ENCODE measurements around the gene HMGN2. TPM values are rescaled to one million over a fixed set of nuclear protein-coding genes. Genes with fewer than 3 reads are reported as not detected.

Gene HMGN2
- total and polyA plus RNA-seq, 2 donors (not counting 1 experiment from before 2014, with no cell fraction given), result 326 to 457 TPM

GRCh38 chr1:26468911-26469310 is 3.3 kb upstream of the HMGN2 start:
- Histone ChIP-seq H3K79me2 (ENCODE audit: control insufficient read depth, insufficient read depth, low read length) (peaks cover 10% of the 10 kb centered on the region), H3K27ac (ENCODE audit: low read length in 2 of 2) (no peak overlapping the region), H3K4me1 (ENCODE audit: control insufficient read depth in 2 of 2, insufficient read depth in 2 of 2, low read length in 2 of 2) (peaks cover 26 to 30% of the 10 kb centered on the region in 2 donors), H3K4me2 (replicated peaks; ENCODE audit: low read depth, low read length, poor library complexity, severe bottlenecking) (no peak overlapping the region), H3K9me3 (ENCODE audit: control extremely low read depth in 1 of 3, control insufficient read depth in 2 of 3, insufficient read depth in 1 of 3, low read length in 2 of 3) (no peaks in the 10 kb centered on the region), H3K4me3 (ENCODE audit: control extremely low read depth in 1 of 5, extremely low read depth in 1 of 5, insufficient read depth in 1 of 5, low read depth in 2 of 5, low read length in 4 of 5) (no peak overlapping the region), H3K36me3 (replicated peaks in 1 of 2; ENCODE audit: control extremely low read depth in 1 of 2, control insufficient read depth in 1 of 2, extremely low read depth in 1 of 2, insufficient read depth in 2 of 2, low read length in 1 of 2) (peaks cover 1 to 45% of the 10 kb centered on the region in 2 experiments), H3K27me3 (replicated peaks in 1 of 4; ENCODE audit: control extremely low read depth in 1 of 4, control insufficient read depth in 3 of 4, insufficient read depth in 4 of 4, low read length in 3 of 4) (no peaks in the 10 kb centered on the region), H4K20me1 (ENCODE audit: control insufficient read depth, insufficient read depth, low read length, poor library complexity, severe bottlenecking) (peaks cover 41% of the 10 kb centered on the region), H3K9ac (ENCODE audit: low read length) (no peak overlapping the region), H2AFZ (ENCODE audit: insufficient read depth, low read depth, low read length, poor library complexity, severe bottlenecking) (no peak overlapping the region)
- DNase-seq (no peak), ATAC-seq (ENCODE audit: low read depth) (no peak)
- Mint-ChIP-seq H3K27ac (no peak overlapping the region), H3K4me1 (peaks cover 30% of the 10 kb centered on the region), H3K9me3 (ENCODE audit: insufficient read depth) (no peaks in the 10 kb centered on the region), H3K27me3 (no peaks in the 10 kb centered on the region), H3K4me3 (no peak overlapping the region)
- 99% methylated on average over 10 of the region's 10 CpGs for WGBS (ENCODE audit: insufficient coverage)
- CTCF ChIA-PET, result interaction anchor here (1.5 to 3.8 kb wide), 3 partner anchors 8 to 53 kb away, joined by 3 to 23 read pairs (median 6); partner anchors contain the start of gene DHDDS
- POLR2A ChIA-PET, result interaction anchor here (0.6 kb wide), 1 partner anchor 362 kb away, joined by 6 read pairs; no protein-coding TSS in a partner anchor
- no peak for TF ChIP-seq EZH2 (IDR thresholded peaks at IDR 0.05; ENCODE audit: borderline replicate concordance, insufficient read depth, low read depth, low read length, poor library complexity, severe bottlenecking)
- no peak for TF ChIP-seq CTCF (IDR thresholded peaks at IDR 0.05)
- intact Hi-C loops (cut with micrococcal nuclease), result no loop called here

- Mint-ChIP-seq H3K9me3 (ENCODE audit: insufficient read depth) (no peaks in the 10 kb centered on the region), H3K27me3 (no peaks in the 10 kb centered on the region), H3K27ac (no peak overlapping the region), H3K4me1 (peaks cover 35% of the 10 kb centered on the region), H3K4me3 (no peak overlapping the region)
- H3K79me2 ChIP-seq (ENCODE audit: control insufficient read depth, insufficient read depth, low read length), result peaks cover 16% of the 10 kb centered on the region
- no peak overlapping the region for H3K9ac ChIP-seq (ENCODE audit: low read length)
- H3K4me1 ChIP-seq (ENCODE audit: control insufficient read depth in 2 of 2, insufficient read depth in 2 of 2, low read length in 2 of 2), result peaks cover 32% of the 10 kb centered on the region in 2 donors
- H2AFZ ChIP-seq (ENCODE audit: insufficient read depth, low read depth, low read length, poor library complexity, severe bottlenecking), result no peak overlapping the region
- no peaks in the 10 kb centered on the region for H3K27me3 ChIP-seq (replicated peaks in 1 of 4; ENCODE audit: control extremely low read depth in 1 of 4, control insufficient read depth in 3 of 4, insufficient read depth in 4 of 4, low read length in 3 of 4)
- H3K27ac ChIP-seq (ENCODE audit: low read length in 2 of 2), result no peak overlapping the region
- DNase-seq, result no peak
- no peaks in the 10 kb centered on the region for H3K9me3 ChIP-seq (ENCODE audit: control extremely low read depth in 1 of 3, control insufficient read depth in 2 of 3, insufficient read depth in 1 of 3, low read length in 2 of 3)
- no peak overlapping the region for H3K4me2 ChIP-seq (replicated peaks; ENCODE audit: low read depth, low read length, poor library complexity, severe bottlenecking)
- no peak overlapping the region for H3K4me3 ChIP-seq (ENCODE audit: control extremely low read depth in 1 of 5, extremely low read depth in 1 of 5, insufficient read depth in 1 of 5, low read depth in 2 of 5, low read length in 4 of 5)
- WGBS (ENCODE audit: insufficient coverage), result 98% methylated on average over 5 of the region's 5 CpGs
- intact Hi-C loops (cut with micrococcal nuclease), result no loop called here
- ChIA-PET POLR2A (no interaction called here), CTCF (interaction anchor here (0.5 to 3.8 kb wide), 9 partner anchors 9 to 351 kb away, joined by 3 to 23 read pairs (median 3); partner anchors contain the start of gene DHDDS)
- peaks cover 47% of the 10 kb centered on the region for H4K20me1 ChIP-seq (ENCODE audit: control insufficient read depth, insufficient read depth, low read length, poor library complexity, severe bottlenecking)
- H3K36me3 ChIP-seq (replicated peaks in 1 of 2; ENCODE audit: control extremely low read depth in 1 of 2, control insufficient read depth in 1 of 2, extremely low read depth in 1 of 2, insufficient read depth in 2 of 2, low read length in 1 of 2), result peaks cover 1 to 47% of the 10 kb centered on the region in 2 experiments
- ATAC-seq (ENCODE audit: low read depth), result no peak
- TF ChIP-seq CTCF (IDR thresholded peaks at IDR 0.05) (no peak), EZH2 (IDR thresholded peaks at IDR 0.05; ENCODE audit: borderline replicate concordance, insufficient read depth, low read depth, low read length, poor library complexity, severe bottlenecking) (no peak)
Observed at GRCh38 chr1:26469558-26469957, 2.7 kb upstream of the HMGN2 start.

All from B cell (primary cell).